Measurements from ENCODE around the gene LTBP3.
"Not testable (repeated sequence)": the region's sequence is repeated elsewhere in the genome, so short reads cannot be mapped to it uniquely, and the experiment has no call there.

Gene LTBP3

GRCh38 chr11:65571940-65572339 is 13.8 kb upstream of the LTBP3 start:
- peak; percentile 70 for DNase-seq (ENCODE audit: low read depth, low spot score)

GRCh38 chr11:65571420-65571819 is 13.3 kb upstream of the LTBP3 start:
- no peak for DNase-seq (ENCODE audit: low read depth, low spot score)

- DNase-seq (ENCODE audit: low read depth, low spot score), result peak; percentile 100
Measured at GRCh38 chr11:65569973-65570918, 12.1 kb upstream of the LTBP3 start, which contains the start of gene ZNRD2. TSS of gene ZNRD2 (plus strand) at chr11:65570477. CDS start at chr11:65570492, 15 bp downstream.

GRCh38 chr11:65569164-65569972 is 11.2 kb upstream of the LTBP3 start:
- no peak for DNase-seq (ENCODE audit: low read depth, low spot score)

GRCh38 chr11:65565624-65566453 is 7.7 kb upstream of the LTBP3 start:
- DNase-seq (ENCODE audit: low read depth, low spot score), result no peak

- not testable (repeated sequence) for DNase-seq (ENCODE audit: low read depth, low spot score)
Measured at GRCh38 chr11:65564879-65565559, 6.9 kb upstream of the LTBP3 start.

GRCh38 chr11:65563601-65564000 is 5.4 kb upstream of the LTBP3 start:
- DNase-seq (ENCODE audit: low read depth, low spot score), result no peak

- DNase-seq (ENCODE audit: low read depth, low spot score), result no peak
Measured at GRCh38 chr11:65562788-65563187, 4.6 kb upstream of the LTBP3 start.

- no peak for DNase-seq (ENCODE audit: low read depth, low spot score)
Measured at GRCh38 chr11:65562020-65562419, 3.9 kb upstream of the LTBP3 start.

GRCh38 chr11:65560555-65561418 is 2.6 kb upstream of the LTBP3 start:
- peak; percentile 86 for DNase-seq (ENCODE audit: low read depth, low spot score)

GRCh38 chr11:65559951-65560537 is 1.9 kb upstream of the LTBP3 start:
- peak; percentile 68 for DNase-seq (ENCODE audit: low read depth, low spot score)

- DNase-seq (ENCODE audit: low read depth, low spot score), result peak; percentile 58
Measured at GRCh38 chr11:65559535-65559934, 1.4 kb upstream of the LTBP3 start.

- peak; percentile 93 for DNase-seq (ENCODE audit: low read depth, low spot score)
Measured at GRCh38 chr11:65558930-65559509, 861 bp upstream of the LTBP3 start.

- peak; percentile 46 for DNase-seq (ENCODE audit: low read depth, low spot score)
Measured at GRCh38 chr11:65557280-65558001, 718 bp downstream of the LTBP3 start.

GRCh38 chr11:65556470-65557279 is 1.5 kb downstream of the LTBP3 start:
- DNase-seq (ENCODE audit: low read depth, low spot score), result peak; percentile 20

- peak; percentile 94 for DNase-seq (ENCODE audit: low read depth, low spot score)
Measured at GRCh38 chr11:65555693-65556231, 2.4 kb downstream of the LTBP3 start.

- DNase-seq (ENCODE audit: low read depth, low spot score), result no peak
Measured at GRCh38 chr11:65554842-65555430, 3.2 kb downstream of the LTBP3 start.
